CD4-positive, alpha-beta T cell treated with Interleukin-10 for 1 hour (primary cell): ENCODE measurements around the gene NOX4.

Experiments
- DNase-seq: peaks from one replicate; pipeline ENCODE4 v3.0.0-alpha.2; 2020

The NOX4 gene

GRCh38 chr11:89490981-89491690 is at the start of gene NOX4:
Gene NOX4 (minus strand): TSS chr11:89491375. CDS start chr11:89491246, 129 bp downstream.
- DNase-seq, result no peak

GRCh38 chr11:89540826-89541225 is 49.7 kb upstream of the NOX4 start:
- DNase-seq, result no peak

GRCh38 chr11:89537936-89538335 is 46.8 kb upstream of the NOX4 start:
- DNase-seq, result no peak

GRCh38 chr11:89536926-89537325 is 45.8 kb upstream of the NOX4 start:
- no peak for DNase-seq

- no peak for DNase-seq
Observed at GRCh38 chr11:89535221-89535620, 44.0 kb upstream of the NOX4 start.

GRCh38 chr11:89529626-89530380 is 38.6 kb upstream of the NOX4 start:
- DNase-seq, result no peak

- DNase-seq, result no peak
Observed at GRCh38 chr11:89521792-89522191, 30.6 kb upstream of the NOX4 start.

- DNase-seq, result no peak
Observed at GRCh38 chr11:89521294-89521693, 30.1 kb upstream of the NOX4 start.

GRCh38 chr11:89516496-89516895 is 25.3 kb upstream of the NOX4 start:
- no peak for DNase-seq

- DNase-seq, result no peak
Observed at GRCh38 chr11:89508544-89508943, 17.4 kb upstream of the NOX4 start.

- DNase-seq, result no peak
Observed at GRCh38 chr11:89504270-89504669, 13.1 kb upstream of the NOX4 start.

- DNase-seq, result no peak
Observed at GRCh38 chr11:89503422-89503821, 12.2 kb upstream of the NOX4 start.

GRCh38 chr11:89502301-89502700 is 11.1 kb upstream of the NOX4 start:
- DNase-seq, result no peak

GRCh38 chr11:89500336-89500735 is 9.2 kb upstream of the NOX4 start:
- DNase-seq, result no peak

- DNase-seq, result no peak
Observed at GRCh38 chr11:89498845-89499448, 7.8 kb upstream of the NOX4 start.

- no peak for DNase-seq
Observed at GRCh38 chr11:89495951-89496350, 4.8 kb upstream of the NOX4 start.

GRCh38 chr11:89493431-89493830 is 2.3 kb upstream of the NOX4 start:
- DNase-seq, result no peak

GRCh38 chr11:89490602-89490980 is 584 bp downstream of the NOX4 start:
- no peak for DNase-seq

GRCh38 chr11:89489930-89490329 is 1.2 kb downstream of the NOX4 start:
- no peak for DNase-seq

- DNase-seq, result no peak
Observed at GRCh38 chr11:89487016-89487415, 4.2 kb downstream of the NOX4 start.

- DNase-seq, result no peak
Observed at GRCh38 chr11:89484896-89485295, 6.3 kb downstream of the NOX4 start.

GRCh38 chr11:89477175-89477574 is 14.0 kb downstream of the NOX4 start:
- DNase-seq, result no peak

GRCh38 chr11:89463266-89463780 is 27.9 kb downstream of the NOX4 start:
- DNase-seq, result no peak

GRCh38 chr11:89458716-89459115 is 32.5 kb downstream of the NOX4 start:
- DNase-seq, result no peak
